ENCODE data around the gene SALL1.

The SALL1 gene

DNA sequence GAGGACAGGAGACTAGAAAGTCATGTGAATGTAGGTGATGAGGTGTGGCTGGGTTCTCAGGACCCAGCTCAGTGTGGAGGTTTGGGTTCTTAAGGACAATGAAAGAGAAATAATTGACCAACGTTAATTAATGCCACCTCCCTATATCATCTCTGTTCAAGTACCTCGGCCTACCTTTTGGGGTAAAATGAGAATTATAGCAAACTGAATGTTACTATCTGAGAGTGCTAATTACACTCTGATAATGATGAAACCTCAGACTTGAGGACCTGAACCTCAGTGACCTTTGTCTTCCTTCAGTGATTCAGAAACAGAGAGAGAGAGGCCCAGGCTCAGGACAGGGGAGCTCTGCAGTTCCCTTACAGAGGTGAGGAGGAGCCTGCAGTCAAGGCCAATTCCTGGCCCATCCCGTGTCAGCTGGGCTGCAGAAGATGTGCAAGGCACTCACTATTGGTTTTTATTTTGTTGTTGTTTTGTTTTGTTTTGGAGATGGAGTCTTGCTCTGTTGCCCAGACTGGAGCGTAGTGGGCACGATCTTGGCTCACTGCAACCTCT lies 57.3 kb downstream of the SALL1 start:
- H3K9me3 ChIP-seq (ENCODE audit: control insufficient read depth, insufficient read depth, low read length): no peaks in the 10 kb centered on the region
- no peak overlapping the region for H3K4me3 ChIP-seq (ENCODE audit: low read length)
- 0 out of 2 replicates have a peak, but pooled peaks cover 2% of the 10 kb centered on the region for H3K4me1 ChIP-seq (ENCODE audit: control insufficient read depth, insufficient read depth, low read length)
- WGBS (ENCODE audit: insufficient coverage, insufficient read length): no CpG with 5 or more reads among the region's 5 CpGs
- H3K36me3 ChIP-seq (ENCODE audit: control insufficient read depth, insufficient read depth, low read length): no peaks in the 10 kb centered on the region
- DNase-seq (ENCODE audit: low read depth, low spot score): no peak
- H3K27me3 ChIP-seq (ENCODE audit: control insufficient read depth, insufficient read depth, low read length): no peaks in the 10 kb centered on the region
- H3K27ac ChIP-seq (ENCODE audit: low read length): no peak overlapping the region

Measured in iPS DF 6.9 (cell line).